HepG2 (cell line): ENCODE data around the gene MXD1. TPM values are rescaled to one million over a fixed set of nuclear protein-coding genes. Genes with fewer than 3 reads are reported as not detected.

Experiments used
- DNMT3B ChIP-seq: conservative IDR thresholded peaks from 2 replicates; pipeline ENCODE4 v1.6.1; 2016; ENCODE audit warnings: missing biosample characterization, control low read depth
- EEA1 ChIP-seq: sonication (generic); formaldehyde crosslinking; IDR thresholded peaks from 2 replicates; pipeline ENCODE4 v1.5.1; 2020; ENCODE audit warnings: mild to moderate bottlenecking, missing genetic modification reagents, borderline replicate concordance
- HOXA7 ChIP-seq: sonication (generic); formaldehyde crosslinking; IDR thresholded peaks from 2 replicates; pipeline ENCODE4 v1.8.1; 2022; ENCODE audit warnings: mild to moderate bottlenecking, missing genetic modification reagents, moderate library complexity
- KDM5A ChIP-seq: fragments of 200-600 bp; sonication (generic); IDR thresholded peaks from 2 replicates; pipeline ENCODE4 v1.7.0; 2018; ENCODE audit warnings: antibody characterized with exemption, mild to moderate bottlenecking, low read length, borderline replicate concordance
- KDM6A ChIP-seq: IDR thresholded peaks from 2 replicates; pipeline ENCODE4 v1.6.1; 2016; ENCODE audit warnings: low read depth
- KLF11 ChIP-seq: IDR thresholded peaks from 2 replicates; pipeline ENCODE4 v1.6.1; 2016; ENCODE audit warnings: missing compliant biosample characterization
- NFYC ChIP-seq: IDR thresholded peaks from 2 replicates; pipeline ENCODE4 v1.6.1; 2016; ENCODE audit warnings: missing genetic modification reagents, missing compliant biosample characterization
- SMAD9 ChIP-seq: sonication (generic); formaldehyde crosslinking; IDR thresholded peaks from 2 replicates; pipeline ENCODE4 v1.5.1; 2020; ENCODE audit warnings: mild to moderate bottlenecking, missing genetic modification reagents
- ZBTB8A ChIP-seq: sonication (generic); formaldehyde crosslinking; IDR thresholded peaks from 2 replicates; pipeline ENCODE4 v1.4.0; 2020; ENCODE audit warnings: mild to moderate bottlenecking, low read depth, missing genetic modification reagents, borderline replicate concordance
- ZMYM2 ChIP-seq: sonication (generic); formaldehyde crosslinking; IDR thresholded peaks from 2 replicates; pipeline ENCODE4 v1.8.0; 2022; ENCODE audit warnings: mild to moderate bottlenecking, missing genetic modification reagents
- ZNF230 ChIP-seq: sonication (generic); formaldehyde crosslinking; IDR thresholded peaks from 2 replicates; pipeline ENCODE4 v1.4.0; 2020; ENCODE audit warnings: mild to moderate bottlenecking, missing genetic modification reagents
- ZNF460 ChIP-seq: sonication (generic); formaldehyde crosslinking; IDR thresholded peaks from 2 replicates; pipeline ENCODE4 v1.5.1; 2020; ENCODE audit warnings: missing genetic modification reagents, mild to moderate bottlenecking, borderline replicate concordance
- ZNF501 ChIP-seq: sonication (generic); formaldehyde crosslinking; IDR thresholded peaks from 2 replicates; pipeline ENCODE4 v1.5.1; 2020; ENCODE audit warnings: mild to moderate bottlenecking, moderate library complexity, missing genetic modification reagents
- ZNF773 ChIP-seq: sonication (generic); formaldehyde crosslinking; IDR thresholded peaks from 2 replicates; pipeline ENCODE4 v1.4.0; 2020; ENCODE audit warnings: missing genetic modification reagents, borderline replicate concordance
- polyA plus RNA-seq, 8 experiments: library from polyadenylated mRNA; depleted of rRNA in 3 of 8; stranded (reverse) in 7 of 8; unstranded in 1 of 8; fragments of >200 nt; fragmentation: Illumina TruSeq in 4 of 8; extraction: Trizol in 4 of 8; gene quantifications; 2 replicates each; pipeline versions ENCODE4 v1.2.1 to v1.2.3, GENCODE V29; 2011 to 2016; ENCODE audit warnings: low read depth in 4 of 8, missing spikeins in 1 of 8, mixed read lengths in 1 of 8; ENCODE audit not compliant: insufficient read depth in 1 of 8
- total RNA-seq, 5 experiments: library from RNA; depleted of rRNA; stranded (reverse); fragments of >200 nt; fragmentation: Illumina TruSeq; extraction: Trizol; gene quantifications; 2 replicates each; pipeline ENCODE4 v1.2.3, GENCODE V29; 2016; ENCODE audit warnings: low read depth in 1 of 5
- TF ChIP-seq, protein P1 (sequence below): sonication (generic); formaldehyde crosslinking; IDR thresholded peaks from 2 replicates; pipeline ENCODE4 v1.5.1; 2020; ENCODE audit warnings: mild to moderate bottlenecking, missing genetic modification reagents, moderate library complexity
- TF ChIP-seq, protein P2 (sequence below): sonication (generic); formaldehyde crosslinking; IDR thresholded peaks from 2 replicates; pipeline ENCODE4 v1.5.0; 2020; ENCODE audit warnings: mild to moderate bottlenecking, missing genetic modification reagents

MXD1 gene
- total and polyA plus RNA-seq, 2 of the 13 experiments (the other 11 are each of a cell fraction or from before 2014, with no cell fraction given) = 6.4 to 14.9 TPM

DNA sequence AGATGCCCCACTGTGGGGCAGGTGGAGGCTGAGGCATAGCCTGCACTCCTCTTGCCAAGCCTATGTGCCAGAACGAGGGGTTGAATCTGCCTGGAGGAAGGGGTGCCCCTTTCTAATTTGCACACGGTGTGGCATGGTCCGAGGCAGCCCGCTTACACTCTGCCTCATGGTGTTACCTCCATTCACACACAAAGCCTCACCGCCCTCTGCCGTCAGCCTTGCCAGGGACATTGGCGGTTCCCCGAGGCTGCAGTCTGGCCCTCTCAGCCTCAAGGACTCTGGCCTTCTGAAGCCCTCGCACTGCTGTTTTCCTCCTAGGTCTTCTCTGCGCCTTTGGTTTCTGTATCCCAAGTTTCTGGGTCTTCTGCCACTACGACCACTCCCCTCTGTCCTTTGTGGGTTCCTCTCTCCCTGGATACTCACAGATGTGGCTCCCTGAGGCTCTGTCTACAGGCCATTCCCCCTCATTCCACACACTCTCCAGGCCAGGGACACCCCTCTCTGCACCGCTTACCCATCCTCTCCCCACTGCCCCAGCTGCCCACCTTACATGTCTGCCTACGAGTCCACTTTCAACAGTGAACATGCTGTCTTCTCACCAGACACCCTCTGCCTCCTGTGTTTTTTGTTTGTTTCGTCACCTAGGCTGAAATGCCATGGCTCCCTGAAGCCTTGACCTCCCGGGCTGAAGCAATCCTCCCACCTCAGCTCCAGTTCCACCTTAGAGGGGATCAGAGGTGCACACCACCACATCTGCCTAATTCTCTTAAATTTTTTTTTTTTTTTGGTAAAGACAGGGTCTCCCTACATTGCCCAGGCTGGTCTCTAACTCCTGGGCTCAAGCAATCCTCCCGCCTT lies 54.4 kb downstream of the MXD1 start (continued):
- TF ChIP-seq, protein P1, sequence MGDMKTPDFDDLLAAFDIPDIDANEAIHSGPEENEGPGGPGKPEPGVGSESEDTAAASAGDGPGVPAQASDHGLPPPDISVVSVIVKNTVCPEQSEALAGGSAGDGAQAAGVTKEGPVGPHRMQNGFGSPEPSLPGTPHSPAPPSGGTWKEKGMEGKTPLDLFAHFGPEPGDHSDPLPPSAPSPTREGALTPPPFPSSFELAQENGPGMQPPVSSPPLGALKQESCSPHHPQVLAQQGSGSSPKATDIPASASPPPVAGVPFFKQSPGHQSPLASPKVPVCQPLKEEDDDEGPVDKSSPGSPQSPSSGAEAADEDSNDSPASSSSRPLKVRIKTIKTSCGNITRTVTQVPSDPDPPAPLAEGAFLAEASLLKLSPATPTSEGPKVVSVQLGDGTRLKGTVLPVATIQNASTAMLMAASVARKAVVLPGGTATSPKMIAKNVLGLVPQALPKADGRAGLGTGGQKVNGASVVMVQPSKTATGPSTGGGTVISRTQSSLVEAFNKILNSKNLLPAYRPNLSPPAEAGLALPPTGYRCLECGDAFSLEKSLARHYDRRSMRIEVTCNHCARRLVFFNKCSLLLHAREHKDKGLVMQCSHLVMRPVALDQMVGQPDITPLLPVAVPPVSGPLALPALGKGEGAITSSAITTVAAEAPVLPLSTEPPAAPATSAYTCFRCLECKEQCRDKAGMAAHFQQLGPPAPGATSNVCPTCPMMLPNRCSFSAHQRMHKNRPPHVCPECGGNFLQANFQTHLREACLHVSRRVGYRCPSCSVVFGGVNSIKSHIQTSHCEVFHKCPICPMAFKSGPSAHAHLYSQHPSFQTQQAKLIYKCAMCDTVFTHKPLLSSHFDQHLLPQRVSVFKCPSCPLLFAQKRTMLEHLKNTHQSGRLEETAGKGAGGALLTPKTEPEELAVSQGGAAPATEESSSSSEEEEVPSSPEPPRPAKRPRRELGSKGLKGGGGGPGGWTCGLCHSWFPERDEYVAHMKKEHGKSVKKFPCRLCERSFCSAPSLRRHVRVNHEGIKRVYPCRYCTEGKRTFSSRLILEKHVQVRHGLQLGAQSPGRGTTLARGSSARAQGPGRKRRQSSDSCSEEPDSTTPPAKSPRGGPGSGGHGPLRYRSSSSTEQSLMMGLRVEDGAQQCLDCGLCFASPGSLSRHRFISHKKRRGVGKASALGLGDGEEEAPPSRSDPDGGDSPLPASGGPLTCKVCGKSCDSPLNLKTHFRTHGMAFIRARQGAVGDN (CRISPR knock-in tag) = peak; percentile 90
- TF ChIP-seq KLF11 (CRISPR knock-in tag) (peak; percentile 53; the same call in 1 of the 2 replicates), ZNF230 (CRISPR knock-in tag) (no peak), HOXA7 (CRISPR knock-in tag) (no peak), KDM5A (no peak), ZNF773 (CRISPR knock-in tag) (no peak), DNMT3B (CRISPR knock-in tag) (no peak), KDM6A (CRISPR knock-in tag) (no peak), ZBTB8A (CRISPR knock-in tag) (no peak), ZMYM2 (CRISPR knock-in tag) (no peak), NFYC (peak; percentile 20; the same call in 1 of the 2 replicates), ZNF501 (CRISPR knock-in tag) (peak; percentile 71; the same call in 1 of the 2 replicates), SMAD9 (CRISPR knock-in tag) (no peak), ZNF460 (CRISPR knock-in tag) (no peak), EEA1 (CRISPR knock-in tag) (no peak)
- TF ChIP-seq, protein P2, sequence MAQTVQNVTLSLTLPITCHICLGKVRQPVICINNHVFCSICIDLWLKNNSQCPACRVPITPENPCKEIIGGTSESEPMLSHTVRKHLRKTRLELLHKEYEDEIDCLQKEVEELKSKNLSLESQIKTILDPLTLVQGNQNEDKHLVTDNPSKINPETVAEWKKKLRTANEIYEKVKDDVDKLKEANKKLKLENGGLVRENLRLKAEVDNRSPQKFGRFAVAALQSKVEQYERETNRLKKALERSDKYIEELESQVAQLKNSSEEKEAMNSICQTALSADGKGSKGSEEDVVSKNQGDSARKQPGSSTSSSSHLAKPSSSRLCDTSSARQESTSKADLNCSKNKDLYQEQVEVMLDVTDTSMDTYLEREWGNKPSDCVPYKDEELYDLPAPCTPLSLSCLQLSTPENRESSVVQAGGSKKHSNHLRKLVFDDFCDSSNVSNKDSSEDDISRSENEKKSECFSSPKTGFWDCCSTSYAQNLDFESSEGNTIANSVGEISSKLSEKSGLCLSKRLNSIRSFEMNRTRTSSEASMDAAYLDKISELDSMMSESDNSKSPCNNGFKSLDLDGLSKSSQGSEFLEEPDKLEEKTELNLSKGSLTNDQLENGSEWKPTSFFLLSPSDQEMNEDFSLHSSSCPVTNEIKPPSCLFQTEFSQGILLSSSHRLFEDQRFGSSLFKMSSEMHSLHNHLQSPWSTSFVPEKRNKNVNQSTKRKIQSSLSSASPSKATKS (CRISPR knock-in tag) = no peak
